ENCODE data around the gene SPINK4. TPM values are rescaled to one million over a fixed set of nuclear protein-coding genes. Genes with fewer than 3 reads are reported as not detected.

Gene SPINK4
- total RNA-seq, 1 donor: not detected

- no peak for TF ChIP-seq CTCF (IDR thresholded peaks at IDR 0.05; ENCODE audit: insufficient read depth, low read depth, low read length)
- no peak for DNase-seq (ENCODE audit: low read depth)
- no peak overlapping the region for H3K4me3 ChIP-seq (ENCODE audit: low read depth, low read length)
These were observed 3.4 kb upstream of the SPINK4 start for GRCh38 chr9:33236571-33236970.

- DNase-seq (ENCODE audit: low read depth): no peak
These were observed 1.3 kb downstream of the SPINK4 start for GRCh38 chr9:33241298-33241697.

GRCh38 chr9:33242609-33243134 lies 2.7 kb downstream of the SPINK4 start:
- DNase-seq (ENCODE audit: low read depth): no peak
- TF ChIP-seq CTCF (IDR thresholded peaks at IDR 0.05; ENCODE audit: insufficient read depth, low read depth, low read length): no peak
- H3K4me3 ChIP-seq (ENCODE audit: low read depth, low read length): no peak overlapping the region

More at GRCh38 chr9:33241298-33241697, 1.3 kb downstream of the SPINK4 start:
- TF ChIP-seq CTCF (IDR thresholded peaks at IDR 0.05; ENCODE audit: insufficient read depth, low read depth, low read length): no peak
- H3K4me3 ChIP-seq (ENCODE audit: low read depth, low read length): no peak overlapping the region

GRCh38 chr9:33244137-33244784 lies 4.3 kb downstream of the SPINK4 start:
- TF ChIP-seq CTCF (IDR thresholded peaks at IDR 0.05; ENCODE audit: insufficient read depth, low read depth, low read length): no peak
- DNase-seq (ENCODE audit: low read depth): peak; percentile 26
- H3K4me3 ChIP-seq (ENCODE audit: low read depth, low read length): no peak overlapping the region

GRCh38 chr9:33245341-33245740 lies 5.4 kb downstream of the SPINK4 start:
- no peak for TF ChIP-seq CTCF (IDR thresholded peaks at IDR 0.05; ENCODE audit: insufficient read depth, low read depth, low read length)
- DNase-seq (ENCODE audit: low read depth): no peak
- no peak overlapping the region for H3K4me3 ChIP-seq (ENCODE audit: low read depth, low read length)

GRCh38 chr9:33246269-33246860 lies 6.4 kb downstream of the SPINK4 start:
- no peak for DNase-seq (ENCODE audit: low read depth)
- no peak overlapping the region for H3K4me3 ChIP-seq (ENCODE audit: low read depth, low read length)
- no peak for TF ChIP-seq CTCF (IDR thresholded peaks at IDR 0.05; ENCODE audit: insufficient read depth, low read depth, low read length)

Measured in fibroblast of villous mesenchyme (primary cell).